Measurements from ENCODE around the gene TPRG1L.
"Not testable (repeated sequence)": the region's sequence is repeated elsewhere in the genome, so short reads cannot be mapped to it uniquely, and the experiment has no call there.

TPRG1L gene

GRCh38 chr1:3624200-3625136 is at the start of gene TPRG1L:
TPRG1L (plus strand) TSS chr1:3625015; CDS start chr1:3625073, 58 bp downstream.
- peak; percentile 98 for DNase-seq (ENCODE audit: low spot score)
- no peak for TF ChIP-seq CTCF (IDR thresholded peaks at IDR 0.05)
- peak within 1 kb of the TSS; percentile 85 for H3K4me3 ChIP-seq
- peak within 1 kb of the TSS; percentile 71 to 91 for H3K27ac ChIP-seq

DNA sequence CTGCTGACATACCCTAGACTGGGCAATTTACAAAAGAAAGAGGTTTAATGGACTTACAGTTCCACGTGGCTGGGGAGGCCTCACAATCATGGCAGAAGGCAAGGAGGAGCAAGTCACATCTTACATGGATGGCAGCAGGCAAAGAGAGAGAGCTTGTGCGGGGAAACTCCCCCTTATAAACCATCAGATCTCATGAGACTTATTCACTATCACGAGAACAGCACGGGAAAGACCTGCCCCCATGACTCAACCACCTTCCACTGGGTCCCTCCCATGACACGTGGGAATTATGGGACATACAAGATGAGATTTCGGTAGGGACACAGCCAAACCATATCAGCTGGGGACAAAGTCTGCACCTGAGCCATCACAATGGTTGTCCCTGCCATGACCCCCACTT is 49.3 kb upstream of the TPRG1L start:
- not testable (repeated sequence) for H3K27ac ChIP-seq; DNase-seq (ENCODE audit: low spot score); H3K4me3 ChIP-seq

- no peak for TF ChIP-seq CTCF (IDR thresholded peaks at IDR 0.05)
- no peak overlapping the region for H3K27ac ChIP-seq
- no peak overlapping the region for H3K4me3 ChIP-seq
- DNase-seq (ENCODE audit: low spot score): no peak
These were observed 48.8 kb upstream of the TPRG1L start for GRCh38 chr1:3575993-3576392.

GRCh38 chr1:3577300-3577699 is 47.5 kb upstream of the TPRG1L start:
- Histone ChIP-seq H3K4me3 (no peak overlapping the region), H3K27ac (peak overlapping the region in 1 of 2 donors; percentile 28)
- DNase-seq (ENCODE audit: low spot score): no peak
- TF ChIP-seq CTCF (IDR thresholded peaks at IDR 0.05): no peak

DNA sequence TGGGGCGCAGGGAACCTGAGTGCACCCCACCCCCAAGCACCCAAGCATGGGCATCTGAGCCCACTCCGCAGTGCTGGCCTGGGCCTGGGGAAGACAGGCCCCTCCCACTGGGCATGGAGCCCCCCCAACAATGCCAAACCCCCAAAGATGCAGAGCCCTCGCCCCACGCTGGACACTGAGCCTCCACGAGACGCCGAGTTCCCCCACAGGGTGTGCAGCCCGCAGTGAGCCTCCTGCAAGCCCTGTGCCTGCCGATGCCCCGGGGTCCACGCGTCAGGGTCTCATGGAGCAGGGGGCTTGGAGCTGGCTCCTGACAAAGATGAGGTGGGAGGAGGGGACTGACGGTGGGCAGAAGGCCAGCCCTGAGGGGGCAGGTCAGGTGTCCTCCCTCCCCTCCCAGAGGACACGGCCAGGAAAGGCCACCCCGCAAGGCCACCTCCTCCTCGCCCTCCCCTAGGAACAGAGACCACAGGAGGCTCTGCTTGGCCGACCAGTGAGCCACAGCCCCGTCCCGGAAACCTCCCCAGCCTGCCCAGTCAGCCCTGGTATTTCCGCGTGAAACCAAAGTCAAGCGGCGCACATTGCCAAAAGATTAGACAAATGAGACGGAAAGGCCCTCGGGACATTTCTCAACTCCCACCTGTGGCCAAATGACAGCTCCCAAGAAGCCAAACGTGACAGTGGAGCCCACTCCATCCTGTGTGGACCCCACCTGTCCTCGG is 46.9 kb upstream of the TPRG1L start:
- TF ChIP-seq CTCF (IDR thresholded peaks at IDR 0.05): no peak
- no peak overlapping the region for H3K4me3 ChIP-seq
- peak overlapping the region in 1 of 2 donors; percentile 28 for H3K27ac ChIP-seq
- DNase-seq (ENCODE audit: low spot score): no peak

- H3K27ac ChIP-seq: no peak overlapping the region
- no peak for DNase-seq (ENCODE audit: low spot score)
- no peak overlapping the region for H3K4me3 ChIP-seq
- TF ChIP-seq CTCF (IDR thresholded peaks at IDR 0.05): no peak
These were observed 46.4 kb upstream of the TPRG1L start for GRCh38 chr1:3578433-3578805.

DNA sequence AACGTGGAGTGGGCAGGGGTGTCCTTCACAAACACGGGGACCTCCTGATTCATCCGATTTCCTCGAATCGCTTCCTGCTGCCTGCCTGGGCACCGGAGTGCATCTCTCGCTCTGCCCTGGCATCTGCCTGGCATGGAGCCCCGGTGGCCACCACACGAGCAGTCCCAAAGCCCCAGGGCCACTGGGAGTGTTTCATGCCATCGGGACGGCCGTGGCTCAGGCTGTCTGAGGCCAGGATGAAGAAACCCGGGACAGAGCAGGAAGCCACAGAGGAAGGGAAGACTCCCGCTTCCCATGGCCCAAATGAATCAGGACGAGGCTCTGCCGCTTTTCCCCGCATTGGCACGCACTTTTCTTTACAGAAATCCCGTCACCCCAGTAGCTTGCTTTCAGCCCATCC is 45.9 kb upstream of the TPRG1L start:
- no peak for TF ChIP-seq CTCF (IDR thresholded peaks at IDR 0.05)
- Histone ChIP-seq H3K4me3 (no peak overlapping the region), H3K27ac (no peak overlapping the region)
- no peak for DNase-seq (ENCODE audit: low spot score)

All from coronary artery (tissue), 2 donors.